DND-41 (cell line): ENCODE measurements around the gene PKP2.

Experiments used
- CTCF ChIP-seq: IDR thresholded peaks from 2 replicates; pipeline ENCODE4 v1.5.1; 2012; ENCODE audit warnings: borderline replicate concordance, low read length, moderate library complexity, mild to moderate bottlenecking; ENCODE audit not compliant: poor library complexity, severe bottlenecking; ENCODE audit errors: extremely low read depth
- EZH2 ChIP-seq: IDR thresholded peaks from 3 replicates; pipeline ENCODE4 v1.6.1; 2012; ENCODE audit warnings: borderline replicate concordance, low read depth, mild to moderate bottlenecking, moderate library complexity, low read length, inconsistent platforms; ENCODE audit not compliant: severe bottlenecking

- no peak for TF ChIP-seq CTCF
- no peak for TF ChIP-seq EZH2
Observed at GRCh38 chr12:32893043-32893442, 3.5 kb downstream of the PKP2 start.
